Ovary (tissue), 9 donors: ENCODE measurements around the gene CDC23. TPM values are rescaled to one million over a fixed set of nuclear protein-coding genes. Genes with fewer than 3 reads are reported as not detected.

ENCODE experiments used
- DNase-seq, 5 donors: peaks; one replicate each; pipeline ENCODE4 v3.0.0-alpha.2; 2019 to 2020
- H3K27ac ChIP-seq, 2 donors: fragments of 200-600 bp; one replicate each; pipeline versions ENCODE4 v1.5.1 to v1.8.0; 2019 to 2022
- H3K27me3 ChIP-seq: fragments of 200-600 bp; one replicate; pipeline ENCODE4 v1.8.0; 2022
- H3K36me3 ChIP-seq: fragments of 200-600 bp; sonication (generic); one replicate; pipeline ENCODE4 v1.5.1; 2019
- H3K4me1 ChIP-seq: one replicate; pipeline ENCODE4 v1.8.1; 2013; ENCODE audit warnings: mild to moderate bottlenecking, moderate library complexity; ENCODE audit not compliant: insufficient read depth
- H3K4me3 ChIP-seq: fragments of 200-600 bp; sonication (generic); one replicate; pipeline ENCODE4 v1.5.1; 2017
- H3K9me3 ChIP-seq, 2 donors: fragments of 200-600 bp in 1 of 2; sonication (generic) in 1 of 2; one replicate each; pipeline versions ENCODE4 v1.5.1 to v1.8.1; 2013 to 2019; ENCODE audit warnings: mild to moderate bottlenecking in 1 of 2, moderate library complexity in 1 of 2
- EP300 ChIP-seq: sonication (generic); formaldehyde crosslinking; IDR thresholded peaks from one replicate; pipeline ENCODE4 v1.6.1; 2017; ENCODE audit warnings: antibody characterized with exemption
- POLR2A ChIP-seq: fragments of 450-650 bp; IDR thresholded peaks from one replicate; pipeline ENCODE4 v1.6.1; 2017; ENCODE audit warnings: antibody characterized with exemption, mild to moderate bottlenecking, moderate library complexity
- WGBS, 3 donors: extraction: QIAGEN DNeasy Blood & Tissue Kit in 1 of 3; methylation state at CpG; one replicate each; pipeline versions ENCODE4 v1.1.5 to v1.1.7; 2013 to 2017; 5-methylcytosine and 5-hydroxymethylcytosine counted together
- intact Hi-C, 4 donors: fragments of 100-400 bp; cut with DNase I; formaldehyde crosslinking; loops; one replicate each; pipeline versions ENCODE4 v1.11.0 to v1.15.1; 2022 to 2023
- polyA plus RNA-seq, 2 donors: library from polyadenylated mRNA; stranded (reverse); fragments of 200-250 nt in 1 of 2; fragments of 350-450 nt in 1 of 2; fragmentation: Illumina TruSeq in 1 of 2; extraction: RNeasy Lipid Tissue Mini Kit (QIAGEN cat#74804) in 1 of 2; gene quantifications; one replicate each; pipeline ENCODE4 v1.2.3, GENCODE V29; 2013 to 2014
- total RNA-seq, 7 donors: library from RNA; depleted of rRNA in 2 of 7; stranded (reverse); fragments of >200 nt in 2 of 7; fragmentation: NEBNext Ultra II Directional in 3 of 7; extraction: Animal tissue kit (Norgen Biotek cat#: 25700) in 3 of 7; gene quantifications; one replicate each; pipeline versions ENCODE4 v1.1.0 to v1.2.4, GENCODE V29; 2016 to 2023
- TF ChIP-seq, protein P1 (sequence below), 3 donors: fragments of 450-650 bp in 2 of 3; fragments of 200-600 bp in 1 of 3; IDR thresholded peaks; one replicate each; pipeline versions ENCODE4 v1.5.1 to v1.8.0; 2016 to 2022; ENCODE audit warnings: antibody characterized with exemption in 3 of 3, mild to moderate bottlenecking in 1 of 3
- donor health status: DM: no; HTN: no; CAD: no; lungs with moderate emphysema.
- donor health status: DM: no; HTN: no; CAD: no.
- donor health status: Bipolar disorder and iron deficiency.
- donor health status: DM: yes; HTN: yes; CAD: no.
- donor health status: DM: no; HTN: no; CAD: no.
- donor health status: DM: yes; HTN: yes; CAD: no.

Gene CDC23
- total and polyA plus RNA-seq, 9 donors, result 10.6 to 28.8 (median 21.6) TPM

DNA sequence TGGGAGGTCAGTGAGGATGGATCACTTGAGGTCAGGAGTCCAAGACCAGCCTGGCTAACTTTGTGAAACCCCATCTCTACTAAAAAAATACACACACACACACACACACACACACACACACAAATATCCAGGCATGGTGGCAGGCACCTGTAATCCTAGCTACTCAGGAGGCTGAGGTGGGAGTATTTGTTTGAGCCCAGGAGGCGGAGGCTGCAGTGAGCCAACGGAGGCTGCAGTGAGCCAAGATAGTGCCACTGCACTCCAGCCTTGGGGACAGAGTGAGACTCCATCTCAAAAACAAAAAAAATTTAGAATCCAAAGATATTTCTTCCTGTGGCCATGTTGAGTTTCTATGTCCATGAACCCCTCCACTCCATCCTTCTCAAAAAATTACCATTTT lies 21.5 kb upstream of the CDC23 start:
- WGBS, 3 donors, result 66 to 84% (median 67%) methylated on average over 2 of the region's 2 CpGs
- no peak for DNase-seq
- intact Hi-C loops, result no loop called here

DNA sequence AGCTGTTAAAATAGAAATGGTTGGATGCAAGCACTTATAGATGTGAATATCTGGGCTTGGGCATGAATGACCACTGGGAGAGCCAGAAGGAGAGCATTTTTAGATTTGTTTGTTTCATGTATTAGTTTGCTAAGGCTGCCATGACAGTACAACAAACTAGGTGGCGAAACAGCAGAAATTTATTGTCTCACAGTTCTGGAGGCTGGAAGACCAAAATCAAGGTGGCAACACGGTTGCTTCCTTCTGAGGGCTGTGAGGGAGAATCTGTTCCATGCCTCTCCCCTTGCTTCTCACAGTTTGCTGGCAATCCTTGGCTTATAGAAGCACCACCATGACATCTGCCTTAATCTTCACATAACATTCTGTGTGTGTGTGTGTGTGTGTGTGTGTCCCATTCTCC lies 20.2 kb upstream of the CDC23 start:
- 65 to 67% (median 67%) methylated on average over 2 of the region's 2 CpGs for WGBS, 3 donors
- intact Hi-C loops, result no loop called here
- no peak for DNase-seq
- Histone ChIP-seq H3K27ac (no peak overlapping the region), H3K9me3 (no peaks in the 10 kb centered on the region), H3K4me1 (peaks cover 1% of the 10 kb centered on the region), H3K36me3 (no peaks in the 10 kb centered on the region), H3K4me3 (no peak overlapping the region), H3K27me3 (no peaks in the 10 kb centered on the region)
- TF ChIP-seq, protein P1, sequence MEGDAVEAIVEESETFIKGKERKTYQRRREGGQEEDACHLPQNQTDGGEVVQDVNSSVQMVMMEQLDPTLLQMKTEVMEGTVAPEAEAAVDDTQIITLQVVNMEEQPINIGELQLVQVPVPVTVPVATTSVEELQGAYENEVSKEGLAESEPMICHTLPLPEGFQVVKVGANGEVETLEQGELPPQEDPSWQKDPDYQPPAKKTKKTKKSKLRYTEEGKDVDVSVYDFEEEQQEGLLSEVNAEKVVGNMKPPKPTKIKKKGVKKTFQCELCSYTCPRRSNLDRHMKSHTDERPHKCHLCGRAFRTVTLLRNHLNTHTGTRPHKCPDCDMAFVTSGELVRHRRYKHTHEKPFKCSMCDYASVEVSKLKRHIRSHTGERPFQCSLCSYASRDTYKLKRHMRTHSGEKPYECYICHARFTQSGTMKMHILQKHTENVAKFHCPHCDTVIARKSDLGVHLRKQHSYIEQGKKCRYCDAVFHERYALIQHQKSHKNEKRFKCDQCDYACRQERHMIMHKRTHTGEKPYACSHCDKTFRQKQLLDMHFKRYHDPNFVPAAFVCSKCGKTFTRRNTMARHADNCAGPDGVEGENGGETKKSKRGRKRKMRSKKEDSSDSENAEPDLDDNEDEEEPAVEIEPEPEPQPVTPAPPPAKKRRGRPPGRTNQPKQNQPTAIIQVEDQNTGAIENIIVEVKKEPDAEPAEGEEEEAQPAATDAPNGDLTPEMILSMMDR (IDR thresholded peaks at IDR 0.05), result no peak

More for the DNA sequence above, 21.5 kb upstream of the CDC23 start:
- Histone ChIP-seq H3K27ac (no peak overlapping the region), H3K4me3 (no peak overlapping the region), H3K4me1 (peaks cover 1% of the 10 kb centered on the region), H3K36me3 (no peaks in the 10 kb centered on the region), H3K27me3 (no peaks in the 10 kb centered on the region), H3K9me3 (no peaks in the 10 kb centered on the region)
- no peak for TF ChIP-seq EP300
- TF ChIP-seq, protein P1 (IDR thresholded peaks at IDR 0.05), result no peak
- no peak for TF ChIP-seq POLR2A

DNA sequence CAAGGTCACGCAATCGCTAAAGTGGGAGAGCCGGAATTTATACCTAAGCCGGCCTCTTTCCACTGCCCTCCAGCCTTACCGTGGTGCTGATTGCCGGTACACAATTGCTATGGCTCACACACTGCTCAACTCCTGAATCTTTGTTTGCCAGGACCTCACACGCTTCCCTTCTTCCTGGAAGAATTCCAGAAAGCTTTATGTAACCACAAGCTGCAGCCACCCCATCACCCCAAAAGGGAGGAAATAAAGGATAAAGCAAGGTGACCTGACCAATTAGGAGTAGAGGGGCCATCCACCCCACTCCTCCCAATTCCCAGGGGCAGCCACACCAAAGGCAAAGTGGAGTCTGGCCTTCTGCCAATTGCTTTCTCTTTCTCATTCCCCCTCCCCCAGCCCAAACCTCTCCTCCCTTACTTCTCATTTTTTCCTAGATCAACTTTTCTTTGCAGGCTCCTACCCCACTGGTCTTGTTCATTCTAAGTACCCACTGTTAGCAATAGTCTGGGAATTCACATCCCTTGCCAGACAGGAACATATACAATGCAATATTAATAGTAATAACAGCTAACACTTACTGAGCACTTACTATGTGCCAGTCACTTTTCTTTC lies 18.0 kb upstream of the CDC23 start:
- intact Hi-C loops, result no loop called here
- Histone ChIP-seq H3K4me1 (peaks cover 1% of the 10 kb centered on the region), H3K4me3 (no peak overlapping the region), H3K9me3 (no peaks in the 10 kb centered on the region), H3K27ac (no peak overlapping the region), H3K36me3 (no peaks in the 10 kb centered on the region), H3K27me3 (no peaks in the 10 kb centered on the region)
- WGBS, 3 donors, result 17 to 27% (median 18%) methylated on average over 7 of the region's 7 CpGs
- DNase-seq, result no peak
- TF ChIP-seq EP300 (no peak), POLR2A (no peak)
- TF ChIP-seq, protein P1 (IDR thresholded peaks at IDR 0.05), result no peak

DNA sequence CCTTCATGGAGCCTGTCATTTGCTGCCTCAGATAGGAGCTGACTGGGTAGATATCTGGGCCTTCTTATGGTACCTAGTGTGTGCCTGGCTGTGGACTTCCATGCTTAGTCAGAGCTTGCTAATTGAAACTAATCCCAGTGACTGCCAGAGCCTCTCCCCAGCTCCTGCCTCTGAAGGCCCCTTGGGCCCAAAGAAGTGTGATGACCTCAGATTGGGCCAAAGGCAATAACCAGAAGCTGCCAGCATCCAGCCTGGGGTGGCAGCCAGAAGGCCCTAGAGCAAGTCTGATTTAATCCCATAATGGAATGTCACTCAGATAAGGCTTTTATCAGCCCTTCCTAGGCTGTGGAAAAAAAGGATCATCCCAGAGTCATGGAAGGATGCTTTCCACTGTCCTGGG lies 17.1 kb upstream of the CDC23 start:
- H3K4me1 ChIP-seq, result peaks cover 1% of the 10 kb centered on the region
- no peaks in the 10 kb centered on the region for H3K9me3 ChIP-seq
- no peak overlapping the region for H3K4me3 ChIP-seq
- intact Hi-C loops, result no loop called here
- H3K27ac ChIP-seq, result no peak overlapping the region
- no peaks in the 10 kb centered on the region for H3K27me3 ChIP-seq
- no peaks in the 10 kb centered on the region for H3K36me3 ChIP-seq
- TF ChIP-seq, protein P1 (IDR thresholded peaks at IDR 0.05), result no peak
- TF ChIP-seq EP300 (no peak), POLR2A (no peak)
- DNase-seq, result no peak
